Uterus (tissue), 2 donors: ENCODE measurements around the gene LDHAL6B.

ENCODE experiments used
- CTCF ChIP-seq, 4 experiments: fragments of 200-600 bp in 2 of 4; fragments of 450-650 bp in 2 of 4; sonication (generic) in 2 of 4; IDR thresholded peaks; one replicate each; pipeline ENCODE4 v1.5.1; 2016 to 2019; ENCODE audit warnings: antibody characterized with exemption in 4 of 4, mild to moderate bottlenecking in 2 of 4, moderate library complexity in 1 of 4
- POLR2A ChIP-seq, 2 donors: fragments of 450-650 bp; IDR thresholded peaks; one replicate each; pipeline ENCODE4 v1.6.1; 2016; ENCODE audit warnings: antibody characterized with exemption in 2 of 2, mild to moderate bottlenecking in 1 of 2, moderate library complexity in 1 of 2

- TF ChIP-seq CTCF (IDR thresholded peaks at IDR 0.05) (no peak), POLR2A (IDR thresholded peaks at IDR 0.05) (no peak)
Measured at GRCh38 chr15:59165726-59166125, 40.9 kb upstream of the LDHAL6B start.
